ENCODE data around the gene PRDM12.
A peak's percentile ranks its signal among the peaks of the same experiment; 100 is the strongest.
"Not testable (repeated sequence)": the region's sequence is repeated elsewhere in the genome, so short reads cannot be mapped to it uniquely, and the experiment has no call there.

The PRDM12 gene

DNA sequence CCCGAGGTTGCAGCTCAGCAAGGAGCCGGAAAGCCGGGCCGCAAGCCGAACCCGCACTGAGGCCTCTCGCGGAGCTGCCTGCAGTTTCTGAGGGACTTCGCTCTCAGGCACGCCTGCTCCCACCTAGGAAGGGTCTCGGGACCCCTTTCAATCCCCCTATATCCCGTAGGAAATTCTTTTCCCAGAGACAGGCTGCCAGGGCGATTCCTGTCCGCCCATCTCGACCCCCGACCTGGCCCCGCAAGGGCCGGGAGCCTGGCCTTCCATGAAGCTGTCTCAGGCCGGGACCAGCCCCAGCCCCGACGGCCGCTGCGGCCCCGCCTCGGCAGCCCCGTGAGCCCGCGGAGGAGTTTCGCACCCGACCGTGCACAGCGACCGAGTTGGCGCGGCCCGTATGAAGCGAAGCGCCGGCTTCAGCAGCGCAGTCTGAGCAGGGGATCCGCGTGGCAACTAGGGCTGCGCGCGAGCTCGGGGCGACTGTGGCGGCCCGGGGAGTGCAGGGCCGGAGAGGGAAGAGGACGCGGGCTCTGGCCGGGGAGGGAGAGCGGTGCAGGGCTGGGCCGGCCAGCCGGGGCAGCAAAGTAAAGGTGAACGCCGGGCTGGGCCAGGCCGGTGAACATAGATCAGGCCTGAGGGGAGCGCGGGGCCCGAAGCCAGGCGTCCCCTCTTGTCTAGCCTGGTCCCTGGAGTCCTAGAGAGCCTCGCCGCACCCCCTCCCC lies 977 bp upstream of the PRDM12 start:
- no peak for DNase-seq (ENCODE audit: low read depth in 4 of 4, low spot score in 1 of 4)

DNA sequence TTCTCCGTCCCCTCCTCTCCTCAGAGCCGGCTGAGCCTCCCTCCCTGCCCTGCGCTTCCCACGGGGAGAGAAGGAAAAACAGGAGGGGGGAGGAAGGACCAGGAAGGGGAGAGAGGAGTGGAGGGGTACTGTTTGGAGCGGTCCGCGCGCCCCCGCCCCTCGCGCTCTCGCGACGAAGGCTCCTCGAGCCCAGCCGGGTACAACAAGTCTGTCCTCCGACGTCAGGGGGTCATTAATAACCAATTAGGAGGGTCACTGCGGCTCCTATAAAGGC lies 480 bp upstream of the PRDM12 start:
- DNase-seq (ENCODE audit: low read depth in 4 of 4, low spot score in 1 of 4): no peak

DNA sequence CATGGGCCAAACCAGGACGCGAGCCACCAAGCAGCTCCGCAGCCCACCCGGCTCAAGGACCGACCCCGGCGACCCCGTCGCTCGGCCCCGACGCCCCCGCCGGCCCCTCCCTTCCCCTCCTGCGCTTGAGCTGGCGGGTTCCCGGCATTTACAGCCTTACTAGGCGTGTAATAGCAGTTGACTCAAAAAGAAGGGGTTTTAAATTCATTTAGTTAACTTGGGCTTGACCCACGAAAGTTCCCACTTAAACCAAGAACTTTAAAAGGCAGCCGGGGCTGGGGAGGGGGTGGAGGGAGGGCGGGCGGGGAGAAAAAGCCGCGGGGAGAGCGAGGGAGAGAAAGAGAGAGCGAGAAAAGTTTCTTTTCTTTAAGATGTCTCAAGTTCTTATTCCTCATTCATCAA lies 636 bp downstream of the PRDM12 start:
- DNase-seq (ENCODE audit: low read depth in 4 of 4, low spot score in 1 of 4): no peak

DNA sequence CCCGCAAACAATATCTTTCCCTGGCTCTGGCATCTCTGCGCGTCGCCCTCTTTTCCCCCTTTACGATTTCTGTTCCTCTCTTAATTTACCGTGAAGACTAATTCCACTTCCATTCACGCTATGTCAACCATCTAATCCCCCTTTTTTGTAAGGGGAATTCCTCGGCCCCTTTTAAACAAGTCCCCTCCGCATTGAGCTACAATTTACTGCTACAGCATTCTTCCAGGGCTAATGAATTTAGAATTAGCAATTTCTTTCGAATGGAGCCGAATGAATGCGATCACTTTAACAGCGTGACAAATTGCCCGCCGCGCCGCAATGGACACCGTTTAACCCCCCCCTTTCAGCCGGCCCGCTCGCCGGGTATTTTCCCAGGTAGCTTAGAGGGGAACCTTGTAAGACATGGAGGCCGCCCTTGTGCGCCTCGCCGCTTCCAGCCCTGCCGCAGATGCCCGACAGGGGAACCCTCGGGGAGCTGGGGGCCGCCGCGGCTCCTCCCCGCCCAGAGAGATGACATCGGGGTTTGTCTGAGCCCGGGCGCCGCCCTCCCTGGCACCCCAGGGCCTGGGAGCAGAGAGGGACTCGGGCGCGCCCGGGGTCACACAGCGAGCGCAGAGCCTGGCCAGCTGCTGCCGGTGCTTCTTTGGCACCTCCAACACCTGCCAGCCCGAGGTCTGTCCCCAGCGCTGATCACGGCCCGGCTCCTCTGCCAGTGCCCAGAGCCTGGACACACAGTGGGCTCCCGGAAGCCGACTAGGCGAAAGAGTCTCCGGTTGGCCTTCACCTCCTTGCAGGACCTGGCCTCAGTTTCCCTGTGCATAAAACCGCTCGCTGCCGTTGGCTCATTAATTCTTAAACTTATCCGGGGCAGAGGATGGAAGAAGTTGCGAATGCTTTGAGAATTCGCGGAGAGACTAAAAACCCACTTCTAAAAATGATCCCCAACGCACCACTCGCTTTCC lies 1.3 kb downstream of the PRDM12 start:
- DNase-seq (ENCODE audit: low read depth in 4 of 4, low spot score in 1 of 4): no peak

DNA sequence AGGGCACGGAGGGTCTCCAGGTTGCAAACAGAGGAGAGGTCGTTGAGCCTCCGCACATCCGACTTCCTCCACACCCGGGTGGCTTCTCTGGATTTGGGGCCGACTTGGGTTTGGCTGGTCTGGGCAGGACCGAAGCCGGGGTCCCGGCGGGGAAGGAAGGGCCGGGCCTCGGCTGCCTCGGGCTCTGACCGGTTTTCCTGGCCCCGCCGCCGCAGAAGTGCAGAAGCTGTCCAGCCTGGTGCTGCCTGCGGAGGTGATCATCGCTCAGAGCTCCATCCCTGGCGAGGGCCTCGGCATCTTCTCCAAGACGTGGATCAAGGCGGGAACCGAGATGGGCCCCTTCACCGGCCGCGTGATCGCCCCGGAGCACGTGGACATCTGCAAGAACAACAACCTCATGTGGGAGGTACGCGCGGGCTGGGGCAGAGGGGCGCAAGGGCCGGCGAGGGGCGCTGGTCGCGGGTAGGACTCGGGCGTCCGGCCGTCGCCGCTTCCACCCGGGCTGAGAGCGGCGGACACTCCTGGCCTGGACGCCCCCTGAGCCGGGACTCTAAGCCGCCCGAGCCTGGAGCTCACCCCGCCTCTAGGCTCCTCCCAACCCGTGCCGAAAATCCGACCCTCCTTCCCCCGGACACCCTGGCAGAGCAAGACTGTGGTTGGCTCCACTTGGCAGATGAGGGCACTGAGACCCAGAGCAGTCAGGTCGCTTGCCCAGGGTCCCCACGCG lies 2.2 kb downstream of the PRDM12 start:
- DNase-seq (ENCODE audit: low read depth in 4 of 4, low spot score in 1 of 4): no peak

DNA sequence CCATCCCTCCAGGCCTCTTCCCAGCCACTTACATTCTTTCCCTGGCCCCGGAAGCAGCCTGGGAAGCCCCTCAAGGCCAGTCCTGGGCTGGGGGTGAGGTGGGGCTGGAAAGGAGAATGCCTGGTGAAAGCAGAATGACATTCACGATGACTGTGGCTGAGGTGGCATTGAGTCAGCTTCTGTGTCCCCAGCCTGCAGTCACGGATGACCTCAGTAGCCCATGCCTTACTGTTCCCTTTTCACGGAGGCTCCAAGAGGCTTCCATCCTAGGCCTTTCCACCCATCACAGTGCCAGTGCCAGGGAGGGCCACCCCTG lies 2.7 kb downstream of the PRDM12 start:
- no peak for DNase-seq (ENCODE audit: low read depth in 4 of 4, low spot score in 1 of 4)

DNA sequence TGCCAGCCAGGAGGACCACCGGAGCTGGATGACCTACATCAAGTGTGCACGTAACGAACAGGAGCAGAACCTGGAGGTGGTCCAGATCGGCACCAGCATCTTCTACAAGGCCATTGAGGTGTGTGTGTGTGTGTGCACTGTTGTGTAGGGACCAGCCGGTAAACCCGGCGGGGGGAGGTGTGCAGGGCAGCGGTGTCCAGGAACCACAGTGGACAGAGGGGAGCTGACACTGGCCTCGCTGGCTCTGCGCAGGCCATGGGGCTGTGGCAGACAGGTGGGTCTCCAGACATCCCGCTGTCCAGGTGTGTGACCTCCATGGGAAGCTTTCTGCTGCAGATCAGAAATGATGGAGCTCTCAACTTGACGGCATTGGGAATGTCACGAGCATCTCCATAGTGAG lies 3.8 kb downstream of the PRDM12 start:
- no peak for DNase-seq (ENCODE audit: low read depth in 4 of 4, low spot score in 1 of 4)

DNA sequence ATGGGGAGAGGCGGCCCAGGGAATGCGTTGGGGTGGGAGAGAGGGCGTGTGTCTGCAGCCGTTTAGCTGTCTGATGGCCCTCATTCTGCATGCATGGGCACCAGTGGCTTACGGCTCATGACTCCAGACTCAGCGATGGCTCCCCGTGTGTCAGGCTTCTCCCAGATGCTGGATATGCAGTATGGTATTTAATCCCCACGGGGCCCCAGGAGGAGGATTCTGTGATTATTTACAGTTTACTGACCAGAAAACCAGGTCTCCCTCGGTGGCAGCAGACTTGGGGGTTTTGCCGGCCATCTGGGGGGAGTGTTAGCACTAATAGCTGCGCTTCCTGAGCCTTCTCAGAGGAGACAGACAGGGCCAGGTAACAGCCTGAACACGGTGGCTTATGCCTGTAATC lies 4.3 kb downstream of the PRDM12 start:
- no peak for DNase-seq (ENCODE audit: low read depth in 4 of 4, low spot score in 1 of 4)

DNA sequence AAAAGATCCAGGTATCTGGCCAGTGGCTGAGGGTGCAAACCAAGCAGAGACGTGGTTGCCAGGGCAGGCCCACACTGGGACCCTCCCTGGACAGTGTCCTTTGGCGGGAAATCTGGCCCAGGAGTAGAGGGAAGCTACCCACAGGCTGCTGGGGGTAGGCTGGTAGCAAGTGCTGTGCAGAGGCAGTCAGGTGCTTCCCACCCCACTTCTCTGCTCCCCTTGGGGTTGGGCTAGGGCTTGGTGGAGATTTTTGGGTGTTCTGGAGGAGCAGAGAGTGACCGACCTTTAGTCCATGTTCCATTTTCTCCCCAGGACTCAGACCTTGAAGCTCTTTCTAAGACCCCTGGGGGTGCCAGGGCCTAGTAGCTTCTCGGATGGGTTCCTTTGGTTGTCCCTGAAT lies 5.6 kb downstream of the PRDM12 start:
- no peak for DNase-seq (ENCODE audit: low read depth in 4 of 4, low spot score in 1 of 4)

DNA sequence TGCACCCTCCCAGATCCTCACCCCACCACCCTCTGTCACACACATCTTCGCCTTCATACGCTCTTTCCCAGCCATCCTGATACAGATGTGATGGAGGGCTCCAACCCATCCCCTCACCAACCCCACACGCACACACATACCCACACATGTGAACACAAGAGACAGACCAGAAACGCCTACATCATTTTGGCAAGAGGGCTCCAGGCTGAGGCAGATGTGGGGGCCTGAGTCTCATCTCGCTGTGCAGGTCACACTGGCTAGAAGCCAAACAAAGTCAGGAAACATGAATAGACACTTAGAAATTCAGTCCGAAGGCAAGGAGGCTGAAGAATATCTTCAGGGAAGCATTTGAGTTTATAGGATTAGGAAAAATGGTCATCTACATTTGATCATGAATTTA lies 6.2 kb downstream of the PRDM12 start:
- no peak for DNase-seq (ENCODE audit: low read depth in 4 of 4, low spot score in 1 of 4)

DNA sequence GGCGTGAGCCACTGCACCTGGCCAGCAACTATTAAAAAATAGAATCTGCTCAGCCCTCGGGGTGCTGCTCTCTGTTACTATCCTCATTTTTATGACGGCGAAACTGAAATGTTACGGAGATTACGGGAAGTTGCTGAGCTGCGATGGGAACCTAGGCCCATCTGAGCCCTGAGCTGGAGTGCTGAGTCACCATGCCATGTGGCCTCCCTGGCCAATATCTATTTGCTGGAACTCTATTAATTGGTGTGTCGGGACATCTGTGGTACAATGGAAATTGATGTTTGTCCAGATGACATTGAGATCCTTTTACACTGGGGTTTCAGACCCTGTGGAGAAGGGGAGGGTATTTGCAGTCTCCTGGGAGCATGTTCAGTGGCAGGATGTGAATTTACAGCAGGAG lies 8.1 kb downstream of the PRDM12 start:
- DNase-seq (ENCODE audit: low read depth in 4 of 4, low spot score in 1 of 4): no peak

DNA sequence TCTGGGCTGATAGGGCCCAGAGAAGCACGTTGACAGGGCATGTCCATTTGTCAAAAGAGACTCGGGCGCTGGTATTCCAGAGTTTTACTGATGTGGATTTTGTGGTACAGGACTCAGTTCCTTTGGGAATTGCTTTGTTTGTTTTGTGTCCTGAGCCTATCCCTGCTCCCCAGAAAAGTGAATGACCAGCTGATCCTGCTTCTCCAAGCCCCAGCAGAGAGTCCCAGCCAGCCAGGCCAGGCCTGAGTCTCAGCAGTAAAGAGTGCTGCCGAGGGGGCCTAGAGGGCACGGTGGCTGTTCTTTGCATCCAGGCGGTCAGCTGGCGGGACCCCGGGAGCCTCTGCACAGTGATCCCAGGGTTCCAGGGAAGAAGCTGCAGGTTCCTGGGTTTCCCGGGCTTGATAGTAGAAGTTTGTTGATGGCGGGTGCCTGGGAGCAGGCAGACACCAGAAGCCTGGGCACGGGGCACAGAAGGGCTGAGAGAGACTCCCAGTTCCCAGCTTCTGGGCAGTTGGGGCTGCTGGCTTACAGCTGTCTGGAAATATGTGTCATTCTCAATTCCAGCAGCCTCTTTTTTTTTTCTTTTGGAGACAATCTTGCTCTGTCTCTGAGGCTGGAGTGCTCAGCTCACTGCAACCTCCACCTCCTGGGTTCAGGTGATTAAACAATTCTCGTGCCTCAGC lies 8.7 kb downstream of the PRDM12 start:
- no peak for DNase-seq (ENCODE audit: low read depth in 4 of 4, low spot score in 1 of 4)

DNA sequence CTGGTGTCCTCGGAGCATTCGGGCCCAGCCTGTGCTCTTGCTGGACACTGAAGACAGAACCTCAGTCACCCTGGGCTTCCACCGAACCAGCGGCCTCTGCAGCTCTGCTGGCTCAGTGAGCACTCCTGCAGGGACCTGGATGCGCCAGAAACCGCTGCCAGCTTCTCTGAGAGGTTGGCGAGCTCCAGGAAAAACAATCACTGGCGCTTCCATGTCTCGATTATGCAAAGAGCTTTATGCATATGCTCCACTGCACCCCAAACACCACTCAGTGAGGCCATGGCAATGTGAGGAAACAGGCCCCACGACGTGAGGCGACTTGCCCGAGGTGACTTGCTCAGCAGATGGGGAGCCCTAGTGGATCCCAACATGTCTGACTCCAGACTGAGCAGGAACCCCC lies 11.0 kb downstream of the PRDM12 start:
- DNase-seq (ENCODE audit: low read depth in 4 of 4, low spot score in 1 of 4): no peak

DNA sequence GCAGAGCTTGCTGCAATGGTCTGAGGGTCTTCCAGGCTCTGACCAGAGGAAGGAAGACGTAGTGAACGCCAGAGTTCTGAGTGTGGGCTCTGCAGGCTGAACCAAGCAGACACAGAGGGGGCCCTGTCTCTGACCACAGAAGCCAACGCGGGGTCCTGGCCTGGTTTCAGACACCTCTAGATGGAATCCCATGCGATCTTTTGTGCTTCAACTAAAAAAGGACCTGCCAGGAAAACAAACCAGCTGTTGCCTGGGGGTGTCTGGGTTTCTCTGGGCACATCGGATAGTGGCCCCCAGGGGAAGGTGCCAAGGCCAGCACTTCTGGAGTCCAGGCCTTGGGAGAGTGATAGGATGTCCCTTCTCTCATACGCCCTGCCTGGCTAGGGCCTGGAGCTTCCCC lies 12.9 kb downstream of the PRDM12 start:
- DNase-seq (ENCODE audit: low read depth in 4 of 4, low spot score in 1 of 4): no peak

DNA sequence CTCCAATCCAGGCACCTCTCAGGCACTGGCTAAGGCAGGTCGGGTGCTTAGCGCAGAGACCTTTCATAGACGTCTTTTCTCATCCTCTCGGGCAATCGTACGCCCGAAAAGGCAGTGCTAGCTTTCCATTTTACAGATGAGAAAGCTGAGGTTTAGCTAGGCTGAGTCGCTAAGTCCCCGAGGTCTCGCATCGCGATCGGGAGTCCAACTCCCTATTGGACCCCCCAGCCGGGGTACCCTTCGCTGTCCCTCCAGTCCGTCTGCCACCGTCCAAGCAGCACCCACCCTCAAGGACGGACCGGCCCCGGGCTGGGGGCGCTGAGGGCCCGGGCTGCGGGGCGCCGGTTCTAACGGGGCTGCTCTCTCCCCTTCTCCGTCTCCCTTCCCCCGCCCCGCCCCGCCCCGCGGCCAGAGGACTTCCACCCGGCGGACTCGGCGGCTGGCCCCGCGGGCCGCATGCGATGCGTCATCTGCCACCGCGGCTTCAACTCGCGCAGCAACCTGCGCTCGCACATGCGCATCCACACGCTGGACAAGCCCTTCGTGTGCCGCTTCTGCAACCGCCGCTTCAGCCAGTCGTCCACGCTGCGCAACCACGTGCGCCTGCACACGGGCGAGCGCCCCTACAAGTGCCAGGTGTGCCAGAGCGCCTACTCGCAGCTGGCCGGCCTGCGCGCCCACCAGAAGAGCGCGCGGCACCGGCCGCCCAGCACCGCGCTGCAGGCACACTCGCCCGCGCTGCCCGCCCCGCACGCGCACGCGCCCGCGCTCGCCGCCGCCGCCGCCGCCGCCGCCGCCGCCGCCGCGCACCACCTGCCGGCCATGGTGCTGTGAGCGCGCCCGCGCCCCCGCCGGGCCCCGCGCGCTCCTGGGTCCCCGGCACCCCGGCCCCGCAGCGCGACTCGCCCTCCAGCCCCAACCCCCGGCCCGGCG lies 16.7 kb downstream of the PRDM12 start:
- DNase-seq (ENCODE audit: low read depth in 4 of 4, low spot score in 1 of 4): peak in 3 of 4 experiments; percentile 30 to 58 (median 51)

DNA sequence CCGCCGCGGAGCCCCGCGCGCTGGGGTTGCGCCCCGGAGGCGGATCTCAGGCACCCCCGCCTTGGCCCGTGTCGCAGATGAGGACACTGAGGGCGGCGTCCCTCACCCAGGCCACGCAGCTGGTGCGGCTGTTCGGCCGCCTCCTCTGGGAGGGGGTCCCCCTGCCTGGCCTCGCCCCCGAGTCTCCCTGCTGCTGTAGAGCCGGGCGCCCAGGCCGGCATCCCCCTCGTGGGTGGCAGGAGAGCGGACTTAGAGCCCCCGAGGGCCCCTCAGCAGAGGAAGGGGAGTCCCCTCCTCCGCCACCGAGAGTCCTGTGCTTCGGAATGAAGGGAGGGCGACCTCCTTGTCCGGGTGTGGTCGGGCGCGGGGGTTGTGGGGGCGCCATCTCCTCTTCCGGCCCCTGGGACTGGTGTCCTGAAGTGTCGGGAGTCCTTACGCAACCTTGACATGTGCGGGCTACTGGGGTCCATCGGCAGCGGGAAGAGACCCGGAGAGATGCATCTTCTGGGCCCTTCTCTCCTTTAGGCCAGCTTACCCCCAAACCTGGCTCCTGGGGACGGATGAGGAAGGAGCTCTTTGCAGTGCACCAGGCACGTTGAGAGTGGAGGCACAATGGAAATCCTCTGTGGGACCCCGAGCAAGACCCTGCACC lies 17.5 kb downstream of the PRDM12 start:
- DNase-seq (ENCODE audit: low read depth in 4 of 4, low spot score in 1 of 4): no peak

DNA sequence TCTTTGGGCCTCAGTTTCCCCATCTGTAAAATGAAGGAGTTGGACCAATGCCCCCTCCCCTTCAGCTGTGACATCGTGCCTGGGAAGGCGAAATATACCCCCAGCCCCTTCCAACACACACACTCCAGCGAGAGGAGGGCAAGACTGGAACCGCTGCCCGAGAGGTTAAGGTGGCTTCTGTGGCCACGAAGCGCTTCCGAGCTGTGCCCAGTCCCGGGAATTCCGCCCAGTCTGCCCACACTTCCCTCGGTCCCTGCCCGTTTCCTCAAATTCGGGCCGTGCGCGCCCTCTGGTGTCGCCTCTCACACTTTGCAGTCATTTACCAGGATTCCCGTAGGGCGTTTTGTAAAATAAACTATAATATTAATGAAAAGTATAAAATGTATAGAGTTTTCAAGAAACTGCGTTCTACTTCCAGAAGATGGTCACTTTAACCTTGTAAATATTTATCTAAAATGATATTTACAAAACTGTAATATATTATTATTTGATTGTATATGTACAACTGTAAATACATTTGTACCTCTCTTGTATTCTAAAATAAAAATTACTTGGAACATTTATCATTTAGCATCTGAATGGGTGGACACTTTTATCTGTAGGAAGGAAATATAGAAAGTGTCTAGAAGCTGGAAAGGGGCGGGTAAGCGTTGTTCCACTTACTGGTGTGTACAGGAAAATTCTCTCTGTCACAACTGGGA lies 18.2 kb downstream of the PRDM12 start:
- DNase-seq (ENCODE audit: low read depth in 4 of 4, low spot score in 1 of 4): peak in 2 of 4 experiments; percentile 45 to 52

DNA sequence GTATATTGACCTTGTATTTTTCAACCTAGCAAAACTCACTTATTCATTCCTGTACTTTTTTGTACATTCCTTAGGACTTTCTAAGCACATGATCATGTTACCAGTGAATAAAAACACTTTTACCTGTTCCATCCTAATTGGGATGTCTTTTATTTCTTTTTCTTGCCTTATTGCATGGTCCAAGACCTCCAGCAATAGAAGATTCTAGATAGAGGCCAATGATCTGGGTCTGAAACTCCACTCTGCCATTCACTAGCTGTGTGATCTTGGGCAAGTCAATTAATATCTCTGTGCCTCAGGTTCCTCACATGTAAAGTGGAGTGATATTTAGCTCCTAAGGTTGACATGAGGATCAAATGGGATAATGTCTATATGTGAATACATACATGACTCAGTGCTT lies 20.7 kb downstream of the PRDM12 start:
- no peak for DNase-seq (ENCODE audit: low read depth in 4 of 4, low spot score in 1 of 4)

DNA sequence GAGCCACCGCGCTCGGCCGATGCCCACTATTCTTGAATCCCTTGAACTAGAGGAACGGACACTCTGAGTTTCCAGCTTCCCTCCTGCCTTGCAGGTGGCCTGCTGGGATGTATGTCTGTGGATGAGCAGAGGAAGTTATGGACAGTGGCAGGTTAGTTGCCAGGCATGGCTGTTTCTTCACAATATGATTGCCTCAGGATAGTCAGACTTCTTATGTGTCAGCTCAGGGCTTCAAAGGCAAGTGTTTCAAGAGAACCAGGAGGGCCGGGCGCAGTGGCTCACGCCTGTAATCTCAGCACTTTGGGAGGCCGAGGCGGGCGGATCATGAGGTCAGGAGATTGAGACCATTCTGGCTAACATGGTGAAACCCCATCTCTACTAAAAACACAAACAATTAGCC lies 21.6 kb downstream of the PRDM12 start:
- DNase-seq (ENCODE audit: low read depth in 4 of 4, low spot score in 1 of 4): not testable (repeated sequence)

All from stimulated activated CD4-positive, alpha-beta T cell treated with anti-CD3 and anti-CD28 coated beads, Interleukin-1b, Interleukin-23, amount 100 ng/mL, for 24 hours (primary cell).